ENCODE measurements around the gene CCDC97.

CCDC97 gene

GRCh38 chr19:41309180-41310032, 566 bp upstream of the CCDC97 start:
- peak overlapping the region; percentile 80 for H3K4me3 ChIP-seq (ENCODE audit: control insufficient read depth, low read depth, low read length)
- peak; percentile 40 for DNase-seq (ENCODE audit: low read depth)
- TF ChIP-seq CTCF (conservative IDR thresholded peaks at IDR 0.05; ENCODE audit: control insufficient read depth, insufficient read depth, low read depth, low read length): no peak

GRCh38 chr19:41311072-41311471, 1.1 kb downstream of the CCDC97 start:
- no peak for DNase-seq (ENCODE audit: low read depth)
- H3K4me3 ChIP-seq (ENCODE audit: control insufficient read depth, low read depth, low read length): peak overlapping the region; percentile 80
- no peak for TF ChIP-seq CTCF (conservative IDR thresholded peaks at IDR 0.05; ENCODE audit: control insufficient read depth, insufficient read depth, low read depth, low read length)

GRCh38 chr19:41311613-41312012, 1.6 kb downstream of the CCDC97 start:
- no peak for TF ChIP-seq CTCF (conservative IDR thresholded peaks at IDR 0.05; ENCODE audit: control insufficient read depth, insufficient read depth, low read depth, low read length)
- H3K4me3 ChIP-seq (ENCODE audit: control insufficient read depth, low read depth, low read length): no peak overlapping the region
- no peak for DNase-seq (ENCODE audit: low read depth)

- TF ChIP-seq CTCF (conservative IDR thresholded peaks at IDR 0.05; ENCODE audit: control insufficient read depth, insufficient read depth, low read depth, low read length): no peak
- DNase-seq (ENCODE audit: low read depth): no peak
- no peak overlapping the region for H3K4me3 ChIP-seq (ENCODE audit: control insufficient read depth, low read depth, low read length)
Observed at GRCh38 chr19:41316306-41316920, 6.4 kb downstream of the CCDC97 start.

- H3K4me3 ChIP-seq (ENCODE audit: control insufficient read depth, low read depth, low read length): no peak overlapping the region
- DNase-seq (ENCODE audit: low read depth): no peak
- no peak for TF ChIP-seq CTCF (conservative IDR thresholded peaks at IDR 0.05; ENCODE audit: control insufficient read depth, insufficient read depth, low read depth, low read length)
Observed at GRCh38 chr19:41318696-41319499, 8.9 kb downstream of the CCDC97 start.

- DNase-seq (ENCODE audit: low read depth): no peak
- no peak for TF ChIP-seq CTCF (conservative IDR thresholded peaks at IDR 0.05; ENCODE audit: control insufficient read depth, insufficient read depth, low read depth, low read length)
- no peak overlapping the region for H3K4me3 ChIP-seq (ENCODE audit: control insufficient read depth, low read depth, low read length)
Observed at GRCh38 chr19:41319500-41320184, 9.7 kb downstream of the CCDC97 start.
